Hematopoietic multipotent progenitor cell treated with erythropoietin and hydrocortisone succinate and interleukin-3 and kit ligand, for 15 days (in vitro differentiated cells): Measurements from ENCODE around the gene C16orf96.
A peak's percentile ranks its signal among the peaks of the same experiment; 100 is the strongest.

Experiments
- DNase-seq: peaks from one replicate; pipeline ENCODE4 v3.0.0-alpha.2; 2015; ENCODE audit warnings: low spot score

C16orf96 gene

GRCh38 chr16:4556112-4556511 is at the start of gene C16orf96:
C16orf96 (plus strand) TSS chr16:4556340; CDS start chr16:4556490, 150 bp downstream.
- DNase-seq, result no peak

- DNase-seq, result peak; percentile 81
Measured at GRCh38 chr16:4506450-4506849, 49.7 kb upstream of the C16orf96 start.

GRCh38 chr16:4507588-4508345 is 48.4 kb upstream of the C16orf96 start:
- DNase-seq, result no peak

GRCh38 chr16:4508806-4509205 is 47.3 kb upstream of the C16orf96 start:
- no peak for DNase-seq

GRCh38 chr16:4509420-4509819 is 46.7 kb upstream of the C16orf96 start:
- DNase-seq, result no peak

GRCh38 chr16:4510131-4510530 is 46.0 kb upstream of the C16orf96 start:
- DNase-seq, result no peak

GRCh38 chr16:4510747-4511426 is 45.3 kb upstream of the C16orf96 start:
- no peak for DNase-seq

- DNase-seq, result peak; percentile 25
Measured at GRCh38 chr16:4511441-4512082, 44.6 kb upstream of the C16orf96 start.

GRCh38 chr16:4512473-4512872 is 43.7 kb upstream of the C16orf96 start:
- no peak for DNase-seq

- DNase-seq, result peak; percentile 9
Measured at GRCh38 chr16:4513086-4513860, 42.9 kb upstream of the C16orf96 start.

- DNase-seq, result no peak
Measured at GRCh38 chr16:4513881-4514280, 42.3 kb upstream of the C16orf96 start.

GRCh38 chr16:4514606-4515005 is 41.5 kb upstream of the C16orf96 start:
- DNase-seq, result no peak

GRCh38 chr16:4515611-4516233 is 40.4 kb upstream of the C16orf96 start:
- no peak for DNase-seq

GRCh38 chr16:4517812-4518680 is 38.1 kb upstream of the C16orf96 start:
- DNase-seq, result peak; percentile 12

GRCh38 chr16:4519274-4520058 is 36.7 kb upstream of the C16orf96 start:
- DNase-seq, result no peak

- no peak for DNase-seq
Measured at GRCh38 chr16:4520913-4521312, 35.2 kb upstream of the C16orf96 start.

GRCh38 chr16:4522051-4522581 is 34.0 kb upstream of the C16orf96 start:
- no peak for DNase-seq

- DNase-seq, result no peak
Measured at GRCh38 chr16:4523686-4524085, 32.5 kb upstream of the C16orf96 start.

- DNase-seq, result no peak
Measured at GRCh38 chr16:4524571-4524970, 31.6 kb upstream of the C16orf96 start.

GRCh38 chr16:4525069-4525468 is 31.1 kb upstream of the C16orf96 start:
- no peak for DNase-seq
